Stimulated activated naive CD8-positive, alpha-beta T cell treated with anti-CD3 and anti-CD28 coated beads, Interleukin-15, Interleukin-2, amounts not matched to agents 100 U/mL and 50 U/mL, for 24 hours (primary cell): ENCODE results near the gene KCNH5.

Experiments used
- ATAC-seq: fragments of 150-1000 bp; cut with Tn5 transposase; one replicate; pipeline ENCODE4 v1.10.0; 2021
- DNase-seq: peaks from one replicate; pipeline ENCODE4 v3.0.0; 2021

Gene KCNH5

DNA sequence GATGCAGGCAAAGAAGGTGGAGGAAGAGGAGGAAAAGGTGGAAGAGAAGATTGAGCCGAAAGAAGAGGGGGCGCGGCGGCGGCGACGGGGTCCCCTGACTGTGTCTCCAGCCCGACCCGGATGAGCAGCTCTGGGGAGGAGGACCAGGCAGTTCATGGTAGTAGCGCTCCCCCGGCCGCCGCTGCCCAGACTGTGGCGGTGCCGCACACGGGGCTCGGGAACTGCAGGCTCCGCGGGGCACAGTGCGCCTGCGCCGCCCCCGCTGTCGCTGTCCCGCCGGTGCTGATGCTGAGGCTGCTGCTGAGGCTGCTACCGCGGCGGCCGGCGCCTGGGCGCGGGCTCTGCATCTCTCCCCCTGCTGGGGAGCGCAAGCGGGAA is at the start of gene KCNH5:
KCNH5 (minus strand) TSS at position 225 of the 378 bp plus-strand sequence. CDS start 272 bp downstream, outside the sequence.
- DNase-seq: peak; percentile 10
- peak; percentile 59 for ATAC-seq

DNA sequence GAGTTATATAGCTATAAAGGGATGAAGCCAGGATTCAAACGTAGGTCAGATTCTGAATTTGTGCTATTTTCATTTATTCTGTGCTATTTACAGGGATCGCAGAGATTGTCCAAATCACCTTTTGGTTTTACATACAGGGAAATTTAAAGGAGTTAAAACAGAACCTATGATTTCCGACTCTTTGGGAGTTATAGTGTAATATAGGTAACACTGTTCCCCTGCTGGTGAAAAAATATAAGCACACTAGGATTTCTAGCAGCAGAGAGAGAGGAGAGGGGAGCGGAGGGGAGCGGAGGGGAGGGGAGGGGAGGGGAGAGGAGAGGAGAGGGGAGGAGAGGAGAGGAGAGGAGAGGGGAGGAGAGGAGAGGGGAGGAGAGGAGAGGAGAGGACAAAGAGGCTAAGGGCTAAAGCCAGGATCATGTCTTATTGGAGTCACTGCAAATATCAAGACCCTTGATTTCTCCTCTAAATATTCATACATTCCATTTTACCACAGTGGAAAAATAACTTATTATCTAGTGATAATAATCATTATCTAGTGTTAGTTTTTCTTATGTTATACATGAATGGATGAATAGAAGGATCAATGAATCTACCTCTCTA is 46.2 kb upstream of the KCNH5 start:
- DNase-seq: no peak
- ATAC-seq: no peak

- ATAC-seq (no peak), DNase-seq (no peak)
Observed at GRCh38 chr14:63088865-63089264, 43.6 kb upstream of the KCNH5 start.

- no peak for ATAC-seq
- no peak for DNase-seq
Observed at GRCh38 chr14:63078569-63078968, 33.3 kb upstream of the KCNH5 start.

DNA sequence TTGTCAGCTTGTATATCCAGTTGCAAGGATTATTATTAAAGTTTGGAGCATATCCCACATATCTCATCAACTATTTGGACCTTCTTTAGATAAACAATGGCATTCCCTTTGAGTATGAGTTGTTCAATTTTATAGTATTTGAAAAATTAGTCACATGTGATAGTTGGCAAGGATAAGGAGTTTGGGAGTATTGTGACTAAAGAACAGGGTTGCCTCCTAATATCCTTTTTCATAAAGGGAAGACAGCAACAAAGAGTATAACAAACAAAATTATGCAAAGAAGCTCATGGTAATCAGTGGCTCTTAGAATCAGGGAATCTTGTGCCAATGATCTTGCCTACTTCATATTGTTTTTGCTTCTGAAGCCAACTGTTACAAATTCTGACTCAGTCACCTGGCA is 31.2 kb upstream of the KCNH5 start:
- ATAC-seq (no peak), DNase-seq (no peak)

DNA sequence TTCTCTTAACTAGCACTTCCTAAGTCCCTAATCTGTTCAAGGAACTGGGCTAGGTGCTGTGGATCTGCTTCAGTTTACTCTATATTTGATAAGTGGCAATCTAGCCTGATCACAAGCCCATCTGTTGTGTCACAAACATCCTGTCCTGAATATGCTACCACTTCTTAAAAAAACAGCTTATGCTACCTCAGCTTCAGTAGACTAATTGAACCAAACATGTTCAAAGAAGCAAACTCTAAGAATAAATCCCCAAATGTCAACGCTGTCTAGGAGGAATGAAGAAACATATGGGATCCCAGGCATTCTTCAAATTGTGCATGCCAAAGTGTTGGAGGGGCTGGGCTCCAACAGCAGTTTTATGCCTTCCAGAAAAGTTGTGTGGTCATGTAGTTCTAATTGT is 10.4 kb upstream of the KCNH5 start:
- DNase-seq (no peak), ATAC-seq (no peak)

DNA sequence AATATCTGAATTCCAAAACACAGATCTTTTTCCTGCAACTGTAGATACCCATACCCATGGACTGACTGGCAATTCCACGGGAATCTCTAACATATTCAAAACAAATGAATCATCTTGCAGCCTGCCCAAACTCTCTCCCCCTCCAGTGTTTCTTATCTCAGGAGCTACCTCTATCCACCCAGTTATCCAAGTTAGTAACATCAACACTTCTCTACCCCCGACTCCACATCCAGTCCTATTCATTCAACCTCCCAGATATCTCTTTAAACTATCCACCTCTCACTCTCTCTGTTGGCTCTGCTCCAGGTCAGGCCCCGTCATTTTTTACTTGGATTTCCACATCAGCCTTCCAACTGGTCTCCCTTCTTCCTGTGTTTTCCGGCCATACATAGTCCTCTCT is 6.7 kb upstream of the KCNH5 start:
- ATAC-seq: no peak

DNA sequence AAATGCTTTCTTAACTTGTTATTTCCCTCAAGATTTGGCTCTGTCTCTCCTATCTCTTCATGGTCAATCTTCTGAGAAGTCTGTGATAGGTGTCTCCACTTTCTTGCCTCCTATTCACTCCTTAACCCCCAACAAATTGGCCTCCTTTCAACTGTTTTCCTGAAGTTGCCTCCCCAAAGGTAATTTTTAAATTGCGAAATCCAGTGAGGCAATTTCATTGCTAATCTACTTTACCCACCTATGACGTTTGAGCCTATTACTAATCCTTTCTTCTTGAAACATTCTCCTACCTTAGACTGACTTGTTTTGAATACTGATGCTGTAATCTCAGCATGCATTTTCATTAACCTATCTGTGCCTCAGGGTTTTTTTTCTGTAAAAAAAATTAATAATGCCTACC is 6.0 kb upstream of the KCNH5 start:
- DNase-seq (no peak), ATAC-seq (no peak)

More for the DNA sequence above, 6.7 kb upstream of the KCNH5 start:
- no peak for DNase-seq

GRCh38 chr14:63050694-63051093 is 5.4 kb upstream of the KCNH5 start:
- ATAC-seq (no peak), DNase-seq (no peak)

DNA sequence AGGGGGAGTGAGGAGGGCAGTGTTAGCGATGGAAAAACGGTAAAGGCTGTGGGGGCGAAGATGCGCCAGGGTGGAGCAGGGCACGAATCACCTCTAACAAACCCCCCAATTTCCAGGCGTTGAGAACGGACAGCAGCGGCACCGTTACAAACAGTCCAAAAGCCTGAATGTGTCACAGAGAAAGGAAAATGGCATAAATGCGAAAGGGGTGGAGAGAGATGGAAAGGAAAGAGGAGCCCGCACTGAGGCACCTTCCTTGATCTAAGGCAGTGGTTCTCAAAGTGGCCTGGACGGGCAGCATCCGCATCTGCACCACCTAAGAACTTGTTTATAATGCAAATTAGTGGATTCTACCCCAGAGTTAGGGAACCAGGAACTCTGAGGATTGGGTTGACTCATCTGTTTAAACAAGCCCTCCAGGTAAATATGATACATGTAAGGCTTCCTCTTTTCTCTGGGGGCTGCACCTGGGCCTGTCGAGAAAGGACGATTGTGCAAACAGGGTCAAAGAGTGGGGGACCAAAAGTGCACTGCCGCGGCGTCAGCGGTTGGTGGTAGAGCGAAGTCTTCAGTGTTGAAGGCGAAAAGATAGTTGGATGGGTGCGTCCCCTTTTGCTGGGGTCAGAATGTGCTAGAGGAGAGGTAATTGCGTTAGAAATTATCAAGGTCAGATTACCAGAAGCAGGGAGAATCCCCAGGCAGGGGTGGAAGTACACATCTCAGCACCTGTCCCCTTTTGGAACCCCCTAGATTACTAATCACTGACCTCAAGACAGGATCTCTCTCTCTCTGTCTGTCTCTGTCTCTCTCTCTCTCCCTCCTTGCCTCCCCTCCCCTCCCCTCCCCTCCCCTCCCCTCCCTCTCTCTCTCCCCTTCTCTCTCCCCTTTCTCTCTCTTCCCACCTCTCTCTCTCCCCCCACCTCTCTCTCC is 1.3 kb upstream of the KCNH5 start:
- ATAC-seq: no peak
- DNase-seq: no peak

GRCh38 chr14:63045612-63046320 is 508 bp upstream of the KCNH5 start:
- ATAC-seq (no peak), DNase-seq (peak; percentile 3)

DNA sequence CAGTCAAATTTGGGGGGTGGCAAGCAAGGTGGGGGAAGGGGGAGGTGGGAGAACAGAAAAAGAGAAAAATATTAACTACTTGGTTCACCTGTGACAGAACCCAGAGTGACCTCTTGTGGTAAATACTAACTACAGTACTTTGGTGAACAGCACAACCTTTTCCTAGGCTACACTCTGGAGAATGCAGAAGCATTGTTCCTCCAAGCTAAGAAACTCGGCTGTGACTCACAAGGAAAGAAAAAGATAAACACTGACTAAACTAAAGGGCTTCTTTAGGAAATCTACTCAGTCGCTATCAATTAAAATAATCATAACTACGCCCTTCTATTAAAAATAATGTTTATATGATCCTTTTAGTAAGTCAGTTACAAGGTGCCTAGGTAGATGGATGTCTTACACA is 5.4 kb downstream of the KCNH5 start:
- DNase-seq: no peak
- ATAC-seq: no peak

- DNase-seq: no peak
- no peak for ATAC-seq
Observed at GRCh38 chr14:63032641-63033040, 12.6 kb downstream of the KCNH5 start.

GRCh38 chr14:63032076-63032475 is 13.2 kb downstream of the KCNH5 start:
- DNase-seq: no peak

GRCh38 chr14:63030113-63030512 is 15.1 kb downstream of the KCNH5 start:
- DNase-seq (no peak), ATAC-seq (no peak)

More at GRCh38 chr14:63032076-63032475, 13.2 kb downstream of the KCNH5 start:
- no peak for ATAC-seq

DNA sequence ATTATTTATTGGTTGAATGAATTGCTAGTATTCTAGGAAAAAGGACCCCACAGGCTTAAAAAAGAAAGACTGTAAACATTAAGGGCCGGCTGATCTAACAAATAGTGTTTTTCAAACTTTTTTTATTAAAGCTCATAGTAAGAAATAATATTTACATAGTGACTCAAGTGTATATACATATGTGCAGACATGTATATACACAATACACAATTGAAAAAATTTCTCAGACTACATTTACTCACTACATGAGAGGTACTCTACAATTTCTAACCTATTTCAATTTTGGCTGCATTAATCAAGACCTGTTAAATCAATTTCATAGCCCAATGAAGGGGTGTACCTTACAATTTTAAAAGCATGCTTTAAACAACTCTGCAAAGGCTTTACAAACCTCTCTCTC is 17.5 kb downstream of the KCNH5 start:
- ATAC-seq: no peak
- no peak for DNase-seq

DNA sequence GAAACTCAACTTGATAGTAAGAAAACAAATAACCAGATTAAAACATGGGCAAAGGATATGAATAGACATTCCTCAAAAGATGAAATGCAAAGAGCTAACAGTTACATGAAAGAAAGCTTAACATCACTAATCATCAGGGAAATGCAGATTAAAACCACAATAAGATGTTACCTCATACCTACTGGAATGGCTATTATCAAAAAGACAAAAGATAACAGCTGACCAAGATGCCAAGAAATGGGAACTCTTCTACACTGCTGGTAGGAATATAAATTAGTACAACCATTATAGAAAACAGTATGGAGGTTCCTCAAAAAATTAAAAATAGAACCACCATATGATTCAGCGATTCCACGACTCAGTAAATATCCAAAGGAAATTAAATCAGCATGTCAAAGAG is 18.8 kb downstream of the KCNH5 start:
- DNase-seq (no peak), ATAC-seq (no peak)

DNA sequence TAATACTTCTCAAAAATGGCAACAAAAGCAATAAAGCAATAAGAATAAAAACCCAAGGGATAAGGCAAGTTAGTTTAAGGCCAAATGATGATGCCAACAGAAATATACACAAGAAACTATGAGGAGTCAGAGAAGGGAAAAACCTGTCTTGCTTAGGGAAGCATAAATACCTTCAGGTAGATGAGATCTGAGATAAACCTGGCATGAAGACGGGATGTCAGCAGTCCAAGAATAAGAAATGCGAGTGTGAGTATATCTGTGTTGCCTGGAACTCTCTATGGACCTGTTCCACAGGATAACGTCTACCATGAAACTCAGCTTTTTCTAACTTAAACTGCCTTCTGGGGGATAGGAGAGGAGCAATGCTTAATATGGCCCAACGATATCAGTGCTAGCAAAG is 30.6 kb downstream of the KCNH5 start:
- ATAC-seq (no peak), DNase-seq (no peak)

DNA sequence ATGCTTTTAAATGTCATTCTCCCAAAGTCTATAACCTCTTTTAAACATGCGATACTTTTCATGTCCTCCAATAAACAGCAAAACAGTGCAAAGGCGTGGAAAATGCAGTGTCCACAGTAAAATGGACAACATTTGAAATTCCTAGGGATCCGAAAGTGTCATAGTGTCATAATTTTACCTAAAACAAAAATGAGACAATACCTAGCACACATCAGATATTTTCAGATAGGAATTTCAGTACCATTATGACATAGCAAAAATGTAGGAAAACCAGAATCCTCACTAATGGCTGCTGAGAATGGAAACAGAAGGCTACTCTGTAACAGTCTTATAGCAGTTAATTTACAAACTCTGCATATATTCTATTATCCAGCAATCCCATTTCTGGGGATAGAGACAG is 33.1 kb downstream of the KCNH5 start:
- DNase-seq: no peak
- no peak for ATAC-seq

GRCh38 chr14:63011623-63012022 is 33.6 kb downstream of the KCNH5 start:
- no peak for ATAC-seq
- DNase-seq: no peak

DNA sequence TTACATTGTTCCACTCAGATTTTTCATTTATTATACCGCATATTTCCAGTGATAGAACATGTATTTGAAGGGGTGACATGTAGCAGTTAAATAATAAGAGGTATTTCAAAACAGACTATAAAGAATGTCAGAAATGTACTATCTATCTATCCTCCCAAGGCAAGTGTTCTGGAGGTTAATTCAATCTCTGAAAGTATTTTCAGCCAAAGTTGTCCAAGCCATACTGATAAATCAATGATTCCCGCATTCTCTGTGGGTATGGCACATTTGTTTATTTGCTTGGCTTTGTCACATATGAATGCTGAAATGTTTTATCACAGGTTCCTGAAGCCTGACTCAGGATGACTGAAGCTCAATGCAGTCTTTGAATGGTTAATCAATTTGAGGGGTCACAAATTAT is 35.8 kb downstream of the KCNH5 start:
- ATAC-seq: no peak
- no peak for DNase-seq

DNA sequence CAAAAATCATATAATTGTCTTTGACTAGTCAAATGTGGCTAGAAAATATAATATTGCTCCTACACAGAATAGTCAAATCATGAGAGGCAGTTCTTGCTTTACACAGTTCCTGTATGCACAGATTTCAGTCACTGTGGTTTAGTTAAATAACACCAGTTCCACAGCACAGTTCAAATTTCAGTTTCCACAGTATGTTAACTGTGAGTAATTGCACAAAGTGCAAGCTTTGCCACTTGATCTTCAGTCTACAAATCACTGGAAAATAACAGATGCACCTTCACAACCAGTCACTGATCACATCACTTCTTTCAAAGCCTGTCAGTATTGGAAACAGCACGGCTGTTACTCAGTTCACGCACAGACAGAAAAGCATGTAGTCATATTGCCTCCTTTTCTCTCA is 38.7 kb downstream of the KCNH5 start:
- ATAC-seq (no peak), DNase-seq (no peak)

DNA sequence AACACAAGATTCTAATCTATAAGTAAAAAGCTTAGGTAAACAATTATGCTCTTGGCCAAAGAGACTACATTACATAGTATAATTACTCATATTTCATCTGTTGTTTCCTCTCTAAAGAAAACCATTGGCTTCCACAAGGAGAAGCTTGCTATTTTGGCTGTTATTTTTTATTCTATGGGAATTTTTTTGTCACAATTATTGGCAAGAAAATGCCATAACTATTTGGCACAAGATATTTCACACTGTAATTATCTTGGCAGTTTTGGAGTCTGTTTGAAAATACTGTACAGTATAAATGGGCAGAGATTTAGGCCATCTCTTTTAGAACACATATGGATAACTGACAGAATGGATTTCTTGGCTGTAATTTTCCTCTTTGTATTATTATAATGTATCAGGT is 51.2 kb downstream of the KCNH5 start:
- no peak for ATAC-seq
- no peak for DNase-seq
